Suppressor macrophage treated with lipopolysaccharide for 4 hours (primary cell): ENCODE data around the gene ACHE.
A peak's percentile ranks its signal among the peaks of the same experiment; 100 is the strongest.

Experiments used
- DNase-seq: peaks from one replicate; pipeline ENCODE4 v3.0.0-alpha.2; 2020

The ACHE gene

GRCh38 chr7:100896732-100897608 is 1.3 kb upstream of the ACHE start:
- peak; percentile 48 for DNase-seq

GRCh38 chr7:100895956-100896731 is 456 bp upstream of the ACHE start:
- peak; percentile 66 for DNase-seq

- peak; percentile 60 for DNase-seq
These were observed 608 bp downstream of the ACHE start for GRCh38 chr7:100894860-100895700.

GRCh38 chr7:100893910-100894721 is 1.6 kb downstream of the ACHE start:
- DNase-seq, result no peak

- DNase-seq, result no peak
These were observed 2.3 kb downstream of the ACHE start for GRCh38 chr7:100893318-100893895.

GRCh38 chr7:100892364-100893317 is 3.0 kb downstream of the ACHE start:
- DNase-seq, result no peak

- no peak for DNase-seq
These were observed 4.0 kb downstream of the ACHE start for GRCh38 chr7:100891568-100892247.

GRCh38 chr7:100890653-100891567 is 4.8 kb downstream of the ACHE start:
- no peak for DNase-seq

GRCh38 chr7:100888988-100889750 is 6.5 kb downstream of the ACHE start, which contains the start of gene UFSP1:
Gene UFSP1 (minus strand): TSS chr7:100889715. CDS start chr7:100889271, 444 bp downstream.
- DNase-seq, result no peak

- DNase-seq, result no peak
These were observed 7.2 kb downstream of the ACHE start for GRCh38 chr7:100888291-100888987.

- DNase-seq, result peak; percentile 76
These were observed 8.0 kb downstream of the ACHE start for GRCh38 chr7:100887516-100888290.

- no peak for DNase-seq
These were observed 8.7 kb downstream of the ACHE start for GRCh38 chr7:100886936-100887515.

GRCh38 chr7:100886142-100886935 is 9.3 kb downstream of the ACHE start:
- no peak for DNase-seq

GRCh38 chr7:100885440-100886141 is 10.1 kb downstream of the ACHE start:
- DNase-seq, result no peak
